ENCODE data around the gene SMC1A.
"Not testable (repeated sequence)": the region's sequence is repeated elsewhere in the genome, so short reads cannot be mapped to it uniquely, and the experiment has no call there.

DNA sequence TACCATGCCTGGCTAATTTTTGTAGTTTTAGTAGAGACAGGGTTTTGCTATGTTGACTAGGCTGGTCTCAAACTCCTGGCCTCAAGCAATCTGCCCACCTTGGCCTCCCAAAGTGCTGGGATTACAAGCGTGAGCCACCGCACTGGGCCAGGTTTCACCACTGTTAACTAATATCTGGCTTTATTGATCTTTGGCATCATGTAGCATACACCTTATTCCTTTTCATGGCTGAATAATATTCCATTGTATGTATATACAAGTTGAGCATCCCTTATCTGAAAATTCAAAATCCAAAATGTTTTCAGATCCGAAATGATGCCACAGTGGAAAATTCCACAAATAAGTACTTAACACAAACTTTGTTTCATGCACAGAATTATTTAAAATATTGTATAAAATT lies 46.2 kb upstream of the SMC1A start:
- TF ChIP-seq, protein P1, sequence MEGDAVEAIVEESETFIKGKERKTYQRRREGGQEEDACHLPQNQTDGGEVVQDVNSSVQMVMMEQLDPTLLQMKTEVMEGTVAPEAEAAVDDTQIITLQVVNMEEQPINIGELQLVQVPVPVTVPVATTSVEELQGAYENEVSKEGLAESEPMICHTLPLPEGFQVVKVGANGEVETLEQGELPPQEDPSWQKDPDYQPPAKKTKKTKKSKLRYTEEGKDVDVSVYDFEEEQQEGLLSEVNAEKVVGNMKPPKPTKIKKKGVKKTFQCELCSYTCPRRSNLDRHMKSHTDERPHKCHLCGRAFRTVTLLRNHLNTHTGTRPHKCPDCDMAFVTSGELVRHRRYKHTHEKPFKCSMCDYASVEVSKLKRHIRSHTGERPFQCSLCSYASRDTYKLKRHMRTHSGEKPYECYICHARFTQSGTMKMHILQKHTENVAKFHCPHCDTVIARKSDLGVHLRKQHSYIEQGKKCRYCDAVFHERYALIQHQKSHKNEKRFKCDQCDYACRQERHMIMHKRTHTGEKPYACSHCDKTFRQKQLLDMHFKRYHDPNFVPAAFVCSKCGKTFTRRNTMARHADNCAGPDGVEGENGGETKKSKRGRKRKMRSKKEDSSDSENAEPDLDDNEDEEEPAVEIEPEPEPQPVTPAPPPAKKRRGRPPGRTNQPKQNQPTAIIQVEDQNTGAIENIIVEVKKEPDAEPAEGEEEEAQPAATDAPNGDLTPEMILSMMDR (IDR thresholded peaks at IDR 0.05), result not testable (repeated sequence)
- TF ChIP-seq POLR2A (IDR thresholded peaks at IDR 0.05), result not testable (repeated sequence)
